HG03439 (cell line): Measurements from ENCODE around the gene PRKN.

Experiments used
- ATAC-seq: cut with Tn5 transposase; IDR thresholded peaks from one replicate; pipeline ENCODE4 v1.9.1; 2021; ENCODE audit warnings: mild to moderate bottlenecking, moderate library complexity; ENCODE audit not compliant: unreplicated experiment

PRKN gene

DNA sequence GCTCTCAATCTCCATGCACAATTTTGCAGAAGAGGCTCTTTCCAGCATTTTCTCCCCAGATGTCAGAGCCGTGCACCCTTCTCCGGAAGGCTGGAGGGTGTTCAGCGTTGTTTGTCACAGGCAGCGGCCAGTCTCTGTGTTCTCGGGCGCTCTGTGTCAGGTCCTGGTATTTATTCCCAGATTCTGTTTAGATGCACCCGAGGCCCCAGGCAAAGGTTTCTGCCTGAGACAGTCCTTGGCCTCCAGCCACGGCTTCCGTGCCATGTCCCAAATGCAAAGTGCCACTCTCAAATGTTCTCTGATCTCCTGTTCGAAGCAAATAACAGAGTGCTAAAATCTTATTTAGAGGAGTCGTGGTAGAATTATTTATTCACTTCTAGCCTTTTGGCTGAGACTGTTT, 1313.4 kb downstream of the PRKN start:
- ATAC-seq = no peak

DNA sequence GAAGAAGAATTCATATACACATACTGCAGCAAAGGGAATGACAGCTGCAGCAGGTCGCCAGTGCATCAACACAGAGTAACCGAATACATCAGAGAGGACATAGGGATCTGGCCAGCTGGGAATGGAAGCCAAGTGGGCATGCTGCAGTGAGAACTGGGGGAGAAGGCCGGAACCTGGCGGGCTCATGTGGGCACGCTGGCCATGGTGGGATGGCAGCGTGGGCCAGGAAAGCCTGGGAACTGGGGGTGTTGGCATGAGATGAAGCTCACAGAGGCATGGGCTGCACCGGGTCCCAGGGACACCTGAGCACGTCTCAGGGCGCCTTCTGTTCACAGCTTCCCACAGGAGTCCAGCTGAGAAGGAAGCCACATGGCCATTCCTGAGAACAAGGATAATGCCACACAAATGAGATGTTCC, 1314.2 kb downstream of the PRKN start:
- ATAC-seq = no peak

DNA sequence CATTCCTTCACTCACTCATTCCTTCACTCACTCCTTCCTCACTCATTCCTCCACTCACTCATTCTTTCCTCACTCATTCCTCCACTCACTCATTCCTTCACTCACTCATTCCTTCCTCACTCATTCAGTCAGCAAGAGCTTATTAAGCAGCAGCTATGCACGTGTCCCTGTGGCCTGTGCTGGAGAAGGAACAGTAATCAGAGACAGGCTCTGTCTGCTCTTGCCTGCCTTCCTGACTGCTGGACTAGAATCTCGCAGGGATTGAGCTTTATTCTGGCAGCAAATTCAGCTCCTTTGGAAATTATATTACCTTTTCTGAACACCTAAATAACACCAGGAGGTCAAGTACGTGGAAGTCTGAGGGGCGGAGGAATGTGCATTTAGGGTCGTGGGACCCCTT, 1314.8 kb downstream of the PRKN start:
- no peak for ATAC-seq

DNA sequence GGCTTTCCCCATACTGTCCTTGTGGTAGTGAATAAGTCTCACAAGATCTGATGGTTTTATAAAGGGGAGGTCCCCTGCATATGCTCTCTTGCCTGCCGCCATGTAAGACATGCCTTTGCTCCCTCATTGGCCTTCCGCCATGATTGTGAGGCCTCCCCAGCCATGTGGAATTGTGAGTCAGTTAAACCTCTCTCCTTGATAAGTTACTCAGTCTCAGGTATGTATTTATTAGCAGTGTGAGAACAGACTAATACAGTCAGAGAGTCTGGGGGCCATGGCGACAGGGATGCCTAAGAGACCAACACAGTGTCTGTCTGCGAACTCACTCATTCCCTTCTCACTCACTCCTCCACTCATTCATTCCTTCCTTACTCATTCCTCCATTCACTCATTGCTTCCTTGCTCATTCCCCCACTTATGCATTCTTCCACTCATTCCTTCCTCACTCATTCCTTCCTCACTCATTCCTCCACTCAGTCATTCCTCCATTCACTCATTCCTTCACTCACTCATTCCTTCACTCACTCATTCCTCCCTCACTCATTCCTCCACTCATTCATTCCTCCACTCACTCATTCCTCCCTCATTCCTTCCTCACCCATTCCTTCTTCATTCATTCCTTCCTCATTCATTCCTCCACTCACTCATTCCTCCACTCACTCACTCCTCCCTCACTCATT, 1316.2 kb downstream of the PRKN start:
- ATAC-seq = no peak

DNA sequence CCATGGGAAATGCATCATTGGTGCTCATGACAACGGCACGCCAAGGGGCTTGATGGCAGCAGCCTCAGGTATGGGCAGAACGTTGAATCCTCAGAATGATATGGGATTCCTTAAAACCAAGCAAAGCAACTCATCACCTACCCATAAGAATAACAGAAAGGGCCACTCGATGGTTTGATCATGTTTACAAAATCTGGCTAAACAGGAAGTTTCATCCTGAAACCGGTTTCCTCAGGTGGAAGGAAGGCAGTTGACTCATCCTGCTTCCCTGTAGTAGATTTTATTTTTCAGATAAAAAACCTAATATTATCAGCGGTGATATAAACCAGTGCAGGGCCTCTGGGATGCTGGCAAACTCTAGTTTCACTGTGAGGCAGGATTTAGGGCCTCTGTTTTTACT, 1316.8 kb downstream of the PRKN start:
- ATAC-seq = no peak

DNA sequence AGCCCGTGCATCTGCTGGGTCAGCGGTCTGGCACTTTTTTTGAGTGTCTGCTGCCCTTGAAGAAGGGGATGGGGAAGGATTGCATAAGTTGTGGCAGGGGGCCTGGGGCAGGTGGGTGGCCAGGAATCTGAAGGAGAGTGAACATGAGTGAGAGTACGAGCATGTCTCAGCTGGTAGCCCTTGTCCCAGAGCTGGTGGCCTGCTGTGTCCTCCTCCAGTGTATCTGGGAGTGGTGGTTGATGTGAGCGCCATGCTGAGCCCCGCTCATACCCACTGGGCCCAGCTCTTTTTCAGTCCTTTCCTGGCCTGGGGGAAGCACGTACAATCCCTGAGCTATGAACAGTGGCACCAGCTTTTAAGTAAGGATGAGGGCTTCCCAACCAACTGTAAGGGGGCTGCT, 1317.5 kb downstream of the PRKN start:
- ATAC-seq = no peak

DNA sequence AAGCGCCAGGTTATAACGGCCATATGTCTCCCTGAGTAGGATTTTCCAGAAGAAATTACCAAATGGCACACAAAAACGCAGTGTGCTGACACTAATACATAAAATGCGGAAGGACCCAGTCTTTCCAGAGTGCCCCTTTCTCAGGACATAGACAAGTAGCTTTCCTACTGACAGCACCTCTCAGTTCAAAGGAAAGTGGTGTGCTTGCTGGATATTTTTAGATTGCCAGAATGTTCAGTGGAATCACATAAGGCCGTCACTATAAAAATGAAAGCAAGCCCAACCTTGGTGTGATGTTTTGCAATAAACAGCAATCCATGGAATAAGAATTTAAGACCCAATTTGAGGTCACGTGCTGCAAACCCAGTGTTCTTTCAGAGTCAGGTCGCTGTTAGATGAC, 1318.2 kb downstream of the PRKN start:
- no peak for ATAC-seq

DNA sequence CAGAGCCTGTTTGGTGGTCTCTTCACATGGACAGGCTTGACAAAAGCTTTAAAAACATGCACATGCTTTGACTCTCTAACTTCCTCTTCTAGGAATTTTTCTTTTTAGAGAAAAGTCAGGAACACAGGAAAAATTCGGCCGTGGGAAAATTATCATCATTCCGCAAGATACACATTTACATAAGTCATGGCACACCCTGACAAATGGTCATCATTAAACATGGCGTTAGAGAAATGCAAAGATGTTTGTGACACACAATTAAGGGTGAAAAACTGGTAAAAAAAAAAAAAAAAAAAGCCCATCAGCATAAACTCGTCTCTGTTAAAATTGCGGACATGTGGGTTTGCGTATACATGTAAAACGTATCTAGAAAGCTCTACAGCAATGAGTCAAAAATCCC, 1319.5 kb downstream of the PRKN start:
- no peak for ATAC-seq

DNA sequence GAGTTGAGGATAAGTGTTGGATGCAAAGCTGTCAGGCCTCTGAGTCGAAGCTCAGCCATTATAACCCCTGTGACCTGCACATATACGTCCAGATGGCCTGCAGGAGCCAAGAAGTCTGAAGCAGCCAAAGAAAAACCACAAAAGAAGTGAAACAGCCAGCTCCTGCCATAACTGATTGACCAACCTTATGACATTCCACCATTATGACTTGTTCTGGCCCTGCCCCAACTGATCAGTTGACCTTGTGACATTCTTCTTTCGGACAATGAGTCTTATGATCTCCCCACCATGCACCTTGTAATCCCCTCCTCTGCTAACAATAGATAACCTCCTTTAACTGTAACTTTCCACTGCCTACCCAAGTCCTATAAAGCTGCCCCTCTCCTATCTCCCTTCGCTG, 1320.0 kb downstream of the PRKN start:
- no peak for ATAC-seq

DNA sequence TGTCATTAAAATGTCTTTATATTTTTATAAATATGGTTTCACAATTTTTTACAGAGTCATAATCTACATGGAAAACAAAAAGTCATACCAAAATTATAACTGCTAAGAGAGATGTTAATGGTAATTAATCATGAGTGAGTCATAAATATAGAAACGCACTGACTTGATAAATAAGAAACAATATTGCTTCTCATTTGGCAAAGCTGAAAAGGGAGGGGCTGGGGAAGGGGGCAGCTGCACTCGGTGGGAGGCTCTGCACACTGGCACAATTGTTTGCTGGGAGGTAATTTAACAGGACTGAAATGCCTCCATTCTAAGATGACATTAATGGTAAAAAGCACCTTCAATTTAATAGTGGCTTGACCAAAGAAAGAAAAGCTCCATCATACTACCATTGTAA, 1320.5 kb downstream of the PRKN start:
- no peak for ATAC-seq

DNA sequence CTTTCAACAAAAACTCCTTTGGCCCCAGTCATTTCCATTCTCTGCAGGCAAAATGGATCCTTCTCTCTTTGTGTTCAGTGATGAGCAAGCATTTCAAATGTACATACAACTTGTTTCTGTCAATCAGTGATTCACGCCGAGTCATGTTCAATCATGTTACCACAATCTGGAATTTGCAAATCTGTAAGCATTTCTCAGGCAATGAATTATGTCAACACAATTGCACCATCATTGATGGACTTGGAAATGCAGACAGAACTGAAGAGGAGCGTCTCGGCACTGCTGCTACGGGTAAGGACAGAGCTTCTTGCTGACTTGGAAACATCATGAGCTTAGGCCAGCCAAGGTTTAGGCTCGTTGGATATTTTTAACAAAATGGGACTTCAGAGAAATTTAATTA, 1320.9 kb downstream of the PRKN start:
- no peak for ATAC-seq

DNA sequence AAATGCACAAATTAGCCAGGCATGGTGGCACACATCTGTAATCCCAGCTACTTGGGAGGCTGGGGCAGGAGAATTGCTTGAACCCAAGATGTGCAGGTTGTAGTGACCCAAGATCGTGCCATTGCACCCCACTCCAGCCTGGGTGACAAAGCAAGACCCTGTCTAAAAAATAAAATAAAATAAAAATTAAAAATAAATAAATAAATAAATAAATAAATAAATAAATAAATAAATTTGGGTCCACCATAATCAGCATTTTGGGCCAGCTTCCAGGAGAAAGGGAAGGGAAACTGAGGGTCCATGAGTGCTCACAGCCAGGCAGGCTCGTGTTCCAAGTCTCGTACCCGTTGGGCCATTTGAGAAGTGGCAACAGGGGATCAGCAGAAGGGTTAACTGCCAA, 1322.1 kb downstream of the PRKN start:
- ATAC-seq = no peak

DNA sequence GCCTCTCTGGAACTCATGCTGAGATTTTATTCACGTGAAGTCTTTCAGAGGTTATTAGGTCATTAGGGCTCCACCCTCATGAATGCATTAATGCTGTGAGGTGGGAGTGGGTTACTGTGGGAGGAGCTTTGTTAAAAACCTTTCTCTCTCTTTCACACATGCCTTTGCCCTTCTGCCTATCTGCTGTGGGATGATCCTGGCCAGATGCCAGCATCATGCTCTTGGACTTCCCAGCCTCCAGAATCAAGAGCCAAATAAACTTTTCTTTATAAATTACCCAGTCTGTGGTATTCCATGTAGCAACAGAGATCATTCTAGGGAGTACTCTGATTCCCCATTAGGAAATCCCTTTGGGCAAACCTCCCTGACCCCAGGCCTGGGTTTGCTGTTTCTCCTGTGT, 1323.8 kb downstream of the PRKN start:
- no peak for ATAC-seq

DNA sequence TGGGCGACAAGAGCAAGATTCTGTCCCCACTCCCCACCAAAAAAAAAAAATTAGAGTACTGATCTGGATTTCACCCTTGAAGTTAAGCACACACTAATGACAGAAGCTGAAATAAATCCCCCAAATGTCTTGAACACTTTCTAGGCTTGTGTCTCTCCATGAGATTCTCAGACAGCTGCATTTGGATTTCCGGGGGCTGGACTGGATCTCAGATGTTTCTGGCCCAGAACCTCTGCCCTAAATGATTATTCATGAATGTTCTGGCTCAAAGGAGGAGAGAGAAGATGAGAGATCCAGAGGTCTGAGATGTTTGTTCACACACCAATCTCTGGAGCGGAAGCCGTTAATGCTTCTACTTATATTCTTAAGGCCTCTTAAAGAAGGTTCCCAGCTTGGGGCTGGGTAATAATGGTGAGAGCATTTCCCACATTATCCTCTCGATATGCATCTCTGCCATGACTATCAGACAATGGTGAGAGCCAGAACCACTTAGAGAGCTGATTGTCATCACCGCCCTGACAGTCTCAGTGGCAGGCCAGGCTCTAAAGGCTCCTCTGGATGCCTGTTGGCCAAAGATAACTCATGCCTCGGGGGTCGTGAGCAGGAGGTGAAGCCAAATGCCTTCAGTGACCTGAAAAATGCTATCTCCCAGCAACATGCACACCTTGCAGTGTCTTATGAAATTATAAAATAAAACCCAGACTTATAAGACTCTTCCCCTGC, 1325.8 kb downstream of the PRKN start:
- ATAC-seq = no peak

DNA sequence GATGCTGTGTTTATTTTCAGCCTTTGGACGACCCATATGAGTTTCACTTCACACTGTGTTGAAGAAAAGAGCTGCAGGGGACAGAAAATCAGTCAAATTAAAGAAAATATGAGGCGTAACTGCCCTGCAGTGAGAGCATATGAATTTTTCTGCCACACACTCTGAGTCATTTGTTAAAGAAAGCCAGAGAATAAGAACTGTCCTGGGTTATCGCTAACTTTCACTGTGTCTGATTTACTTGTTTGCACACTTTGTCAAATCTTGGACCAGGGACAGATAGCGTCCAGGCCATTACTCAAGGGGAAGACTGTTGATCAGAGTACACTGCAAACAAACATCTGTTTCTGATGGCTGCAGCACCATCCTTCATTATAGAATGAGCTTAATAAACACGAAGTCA, 1326.9 kb downstream of the PRKN start:
- ATAC-seq = no peak

DNA sequence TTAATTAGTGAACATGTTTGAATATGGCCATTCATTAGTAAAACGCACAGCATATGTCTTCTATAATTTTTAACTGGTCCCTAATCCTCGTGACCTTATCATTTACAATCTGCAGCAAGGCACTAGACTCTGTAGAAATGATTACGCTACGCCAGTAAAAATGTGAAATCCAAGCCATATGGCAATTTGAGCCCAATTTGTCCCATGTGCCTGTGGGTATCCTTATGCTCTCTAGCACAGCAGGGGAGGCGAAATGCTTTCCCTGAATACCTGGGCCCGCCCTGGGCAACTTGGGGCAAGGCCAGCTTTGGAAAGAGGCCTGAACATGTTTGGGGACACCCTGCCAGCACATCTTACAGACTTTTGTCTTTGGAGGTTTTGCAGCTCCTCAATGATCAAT, 1331.0 kb downstream of the PRKN start:
- no peak for ATAC-seq

DNA sequence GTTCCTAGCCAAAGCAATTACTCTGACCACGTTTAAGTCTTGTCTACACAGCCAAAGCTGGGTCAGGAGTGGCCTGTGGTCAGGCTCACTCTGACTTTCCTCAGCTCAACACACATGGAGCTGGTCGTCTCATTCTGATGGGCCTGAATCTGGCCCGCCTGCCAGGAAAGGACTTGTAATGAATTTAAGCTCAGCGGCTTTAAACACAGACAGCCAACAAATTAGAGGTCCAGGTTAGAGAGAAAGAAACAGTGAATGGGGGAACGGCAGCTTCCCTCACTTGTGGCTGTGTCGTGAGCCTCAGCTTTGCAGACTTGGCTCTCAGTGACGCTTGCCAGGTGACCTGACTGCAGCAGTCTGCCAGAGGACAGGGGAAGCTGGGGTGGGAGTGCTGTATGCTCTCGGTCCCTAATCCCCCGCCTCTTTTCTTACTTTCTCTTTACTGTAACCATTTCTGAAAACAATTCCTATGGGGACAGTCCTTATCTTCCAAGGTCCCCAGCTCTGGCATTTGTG, 1331.8 kb downstream of the PRKN start:
- ATAC-seq = no peak

DNA sequence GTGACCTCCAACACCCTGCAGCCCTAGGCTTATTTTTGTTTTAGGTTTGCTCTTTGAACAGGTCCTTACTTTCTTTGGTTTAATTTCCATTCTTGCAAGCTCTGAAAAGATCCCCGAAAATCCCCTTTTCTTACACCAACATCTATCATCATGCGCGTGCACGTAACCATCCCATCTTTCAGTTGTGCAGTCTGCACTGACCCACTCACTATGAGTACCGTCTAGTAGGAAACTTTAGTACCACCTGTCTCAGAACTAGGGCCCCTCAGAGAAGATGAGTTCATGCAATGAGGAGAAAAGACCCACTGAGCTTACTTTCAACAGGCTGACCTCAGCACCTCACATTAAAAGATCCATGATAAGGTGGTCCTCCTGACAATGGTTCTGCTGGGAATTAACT, 1333.1 kb downstream of the PRKN start:
- ATAC-seq = no peak

DNA sequence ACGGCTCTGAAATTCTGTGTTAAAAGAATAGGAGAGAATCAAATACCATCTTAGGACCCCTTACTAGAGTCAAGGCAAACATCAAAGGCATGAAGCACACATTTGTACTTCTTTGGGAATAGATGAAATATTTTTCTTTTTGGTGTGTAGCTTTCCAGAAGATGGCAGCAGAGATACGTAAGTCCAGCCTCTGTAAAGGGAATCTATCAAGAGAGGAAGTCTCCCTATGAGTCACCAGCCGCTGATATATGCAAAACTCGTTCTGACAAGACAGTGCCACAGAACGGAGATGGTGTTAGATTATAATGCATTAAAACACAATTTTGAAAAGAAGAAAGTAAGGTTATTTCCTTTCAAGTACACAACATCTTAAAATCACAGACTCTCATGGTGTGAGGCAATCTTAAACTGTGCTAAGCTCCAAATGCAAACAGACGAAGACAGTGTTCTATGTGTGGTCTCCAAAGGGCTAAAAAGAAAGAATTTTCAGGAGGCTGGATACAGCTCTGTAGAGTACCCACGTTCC, 1333.7 kb downstream of the PRKN start:
- ATAC-seq = peak; percentile 100

DNA sequence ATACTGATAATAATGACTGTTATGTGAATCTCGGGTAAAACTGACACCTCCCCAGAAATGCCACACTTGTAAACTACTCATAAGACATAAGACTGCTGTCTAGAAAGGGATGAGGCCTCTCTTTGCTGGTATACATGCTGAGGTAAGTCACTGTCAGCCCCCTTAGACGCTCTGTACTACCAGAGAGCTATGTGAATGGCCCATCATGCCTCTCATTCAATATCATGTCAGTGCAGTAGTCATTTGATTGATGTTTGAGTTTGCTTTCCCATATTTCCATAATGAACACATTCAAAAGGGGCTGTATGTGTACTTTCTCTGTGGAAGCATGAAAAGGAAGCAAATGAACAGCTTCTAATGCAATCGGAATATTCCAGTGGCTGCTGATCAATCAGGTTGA, 1334.3 kb downstream of the PRKN start:
- no peak for ATAC-seq

DNA sequence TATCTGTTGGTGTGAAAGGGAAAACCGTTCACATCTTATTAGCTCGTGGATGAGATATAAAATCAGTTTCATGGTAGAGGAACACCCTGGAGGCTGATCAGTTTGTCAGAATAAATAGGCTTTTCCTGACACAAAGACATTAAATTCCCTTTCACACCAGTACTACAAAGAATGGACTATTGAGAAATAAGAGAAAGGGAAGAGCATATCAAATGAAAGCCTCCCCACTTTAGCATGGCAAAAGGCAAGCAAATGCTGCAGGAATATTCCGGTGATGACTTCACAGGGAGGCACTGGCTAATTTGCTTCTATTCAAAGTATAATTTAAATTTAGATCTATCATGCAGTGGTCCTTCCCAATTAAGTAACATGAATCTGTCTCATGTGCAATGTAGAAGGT, 1337.8 kb downstream of the PRKN start:
- ATAC-seq = no peak

DNA sequence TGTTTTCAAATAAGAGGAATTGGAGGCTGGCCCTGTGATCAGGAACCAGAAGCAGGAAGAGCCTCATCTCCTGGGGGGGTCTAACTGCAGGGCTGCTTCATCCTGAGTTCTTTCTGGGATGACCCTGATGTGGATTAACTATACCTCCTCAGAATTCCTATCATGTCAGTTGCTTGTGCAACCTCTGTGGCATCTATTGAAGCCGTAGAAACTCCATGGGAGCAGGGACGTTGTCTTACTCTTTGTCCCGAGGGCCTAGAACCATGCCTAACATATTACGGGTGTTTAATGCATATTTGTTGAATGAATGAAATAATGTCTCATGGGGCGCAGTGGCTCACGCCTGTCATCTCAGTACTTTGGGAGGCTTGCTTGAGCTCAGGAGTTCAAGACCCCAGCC, 1343.6 kb downstream of the PRKN start:
- ATAC-seq = no peak
